HT1080 (cell line): Measurements from ENCODE around the gene CLMP. TPM values are rescaled to one million over a fixed set of nuclear protein-coding genes. Genes with fewer than 3 reads are reported as not detected.

ENCODE experiments used
- DNase-seq: peaks from one replicate; pipeline ENCODE4 v3.0.0-alpha.2; 2015; ENCODE audit warnings: low read depth
- small RNA-seq: library from RNA; depleted of rRNA; stranded (forward); fragments of <200 nt; gene quantifications from one replicate; pipeline ENCODE3, GENCODE V24; 2014
- total RNA-seq: library from RNA; depleted of rRNA; stranded (reverse); fragments of >200 nt; shearing (Covaris generic); gene quantifications from 2 replicates; pipeline ENCODE4 v1.2.3, GENCODE V29; 2014; rRNA removed

Gene CLMP
- total RNA-seq, 1 experiment from 2014 or later: 17.7 TPM

DNA sequence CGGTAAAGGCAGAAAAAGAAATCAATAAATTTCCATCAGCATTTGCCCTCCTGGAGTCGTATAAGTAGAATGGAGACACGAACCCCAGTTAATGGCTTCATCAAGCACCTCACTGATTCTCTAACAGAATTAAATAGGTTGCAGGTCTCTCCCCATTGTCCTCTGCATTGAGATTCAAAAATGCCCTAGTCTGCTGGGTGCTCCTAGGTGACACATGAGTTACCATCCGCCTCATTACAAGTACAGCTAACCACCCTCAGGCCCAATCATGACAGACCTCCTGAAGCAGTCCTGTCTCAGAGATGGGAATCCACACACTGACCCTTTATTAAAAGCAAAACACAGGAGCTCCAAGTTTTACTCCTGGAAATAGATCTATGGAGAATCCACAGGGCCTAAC lies 164.5 kb downstream of the CLMP start:
- no peak for DNase-seq

GRCh38 chr11:123020968-123021367 lies 174.1 kb downstream of the CLMP start:
- DNase-seq: peak; percentile 50

Small RNA genes lying within 50 kb of the gene (small RNA-seq; reads per million reads assigned to genes)
- gene RPL31P47 (not detected), gene SNORD14C (not detected), gene SNORD14D (not detected), gene SNORD14E (875 reads per million, percentile 98 among the genes with 10 or more reads in this experiment)

Other genes with a start within 250 kb of the CLMP start
- gene BSX, start 213.4 kb downstream of the CLMP start, total RNA-seq: not detected in 2 replicates
- gene HSPA8, start 133.1 kb downstream of the CLMP start, total RNA-seq: 5,006 and 6,052 TPM in 2 replicates
- gene GRAMD1B, start 235.0 kb upstream of the CLMP start, total RNA-seq: 61.0 and 70.9 TPM in 2 replicates